Right lobe of liver (tissue), 6 donors: Measurements from ENCODE around the gene ZNF524. TPM values are rescaled to one million over a fixed set of nuclear protein-coding genes. Genes with fewer than 3 reads are reported as not detected.

Experiments used
- ATAC-seq, 4 donors: fragments of 200-7000 bp; cut with Tn5 transposase; one replicate each; pipeline ENCODE4 v1.9.1; 2020; ENCODE audit warnings: mild to moderate bottlenecking in 4 of 4, moderate library complexity in 4 of 4
- DNase-seq, 3 donors: peaks; one replicate each; pipeline ENCODE4 v3.0.0-alpha.2; 2020
- H3K27ac ChIP-seq, 3 donors: fragments of 200-600 bp; one replicate each; pipeline ENCODE4 v1.8.0; 2022
- H3K27me3 ChIP-seq, 2 donors: fragments of 200-600 bp; one replicate each; pipeline ENCODE4 v1.8.0; 2022
- H3K36me3 ChIP-seq, 4 donors: fragments of 200-600 bp; sonication (generic) in 1 of 4; one replicate each; pipeline versions ENCODE4 v1.5.1 to v1.8.0; 2017 to 2022; ENCODE audit warnings: control low read depth in 1 of 4
- H3K4me1 ChIP-seq, 4 donors: fragments of 200-600 bp; sonication (generic) in 1 of 4; one replicate each; pipeline versions ENCODE4 v1.5.1 to v1.8.0; 2017 to 2022; ENCODE audit warnings: control low read depth in 1 of 4
- H3K4me3 ChIP-seq, 3 donors: fragments of 200-600 bp; one replicate each; pipeline ENCODE4 v1.8.0; 2022
- H3K9me3 ChIP-seq, 4 donors: fragments of 200-600 bp; sonication (generic) in 1 of 4; one replicate each; pipeline versions ENCODE4 v1.5.1 to v1.8.0; 2017 to 2022; ENCODE audit warnings: control low read depth in 1 of 4
- CTCF ChIP-seq, 4 donors: fragments of 200-600 bp in 3 of 4; fragments of 450-650 bp in 1 of 4; IDR thresholded peaks; one replicate each; pipeline versions ENCODE4 v1.5.1 to v1.8.0; 2016 to 2022; ENCODE audit warnings: antibody characterized with exemption in 4 of 4, mild to moderate bottlenecking in 2 of 4
- POLR2A ChIP-seq: fragments of 450-650 bp; IDR thresholded peaks from one replicate; pipeline ENCODE4 v1.6.1; 2017; ENCODE audit warnings: antibody characterized with exemption, mild to moderate bottlenecking
- WGBS: methylation state at CpG from one replicate; pipeline ENCODE4 v1.1.6; 2018; ENCODE audit warnings: low coverage, low lambda C conversion rate; ENCODE audit not compliant: insufficient coverage; ENCODE audit errors: missing lambda C conversion rate; 5-methylcytosine and 5-hydroxymethylcytosine counted together
- intact Hi-C, 2 donors: fragments of 100-400 bp; cut with DNase I; formaldehyde crosslinking; loops; one replicate each; pipeline versions ENCODE4 v1.11.2 to v1.14.1; 2022
- total RNA-seq, 6 experiments: library from RNA; depleted of rRNA in 2 of 6; stranded (reverse); fragments of >200 nt in 2 of 6; fragmentation: NEBNext Ultra II Directional in 3 of 6; extraction: Animal tissue kit (Norgen Biotek cat#: 25700) in 3 of 6; gene quantifications; one replicate each; pipeline versions ENCODE4 v1.1.0 to v1.2.4, GENCODE V29; 2016 to 2023
- donor health status: DM: no; HTN: yes; CAD: no.
- donor health status: DM: no; HTN: no; CAD: no.
- donor health status: DM: no; HTN: no; CAD: no.
- donor health status: DM: no; HTN: yes; CAD: no.
- donor health status: DM: no; HTN: yes; CAD: no.

ZNF524 gene
- total RNA-seq, 6 experiments from 2014 or later: 8.2 to 21.0 (median 11.3) TPM

GRCh38 chr19:55637534-55637933, 37.4 kb downstream of the ZNF524 start:
- no peak for ATAC-seq
- Histone ChIP-seq H3K4me3 (no peak overlapping the region), H3K27me3 (no peaks in the 10 kb centered on the region), H3K4me1 (peaks cover 0 to 40% (median 20%) of the 10 kb centered on the region in 4 donors), H3K9me3 (no peaks in the 10 kb centered on the region), H3K36me3 (no peaks in the 10 kb centered on the region), H3K27ac (no peak overlapping the region)
- intact Hi-C loops: loop anchor here in 1 of 2 donors (5.0 kb wide), 1 partner anchor 170 kb away; no protein-coding TSS in a partner anchor
- TF ChIP-seq CTCF (IDR thresholded peaks at IDR 0.05) (no peak), POLR2A (no peak)
- peak in 1 of 3 donors; percentile 37 for DNase-seq
- WGBS: 69% methylated on average over 6 of the region's 11 CpGs

- H3K9me3 ChIP-seq: no peaks in the 10 kb centered on the region
- no peak overlapping the region for H3K27ac ChIP-seq
- 77% methylated on average over 4 of the region's 6 CpGs for WGBS
- H3K36me3 ChIP-seq: no peaks in the 10 kb centered on the region
- intact Hi-C loops: loop anchor here in 1 of 2 donors (5.0 kb wide), 1 partner anchor 168 kb away; no protein-coding TSS in a partner anchor
- H3K27me3 ChIP-seq: no peaks in the 10 kb centered on the region
- no peak overlapping the region for H3K4me3 ChIP-seq
- DNase-seq (no peak), ATAC-seq (no peak)
- peaks cover 0 to 47% (median 20%) of the 10 kb centered on the region in 4 donors for H3K4me1 ChIP-seq
- peak; percentile 10 to 30 (median 18) for TF ChIP-seq CTCF (IDR thresholded peaks at IDR 0.05)
- no peak for TF ChIP-seq POLR2A
Observed at GRCh38 chr19:55638864-55639359, 38.8 kb downstream of the ZNF524 start.

- H3K9me3 ChIP-seq: no peaks in the 10 kb centered on the region
- no peaks in the 10 kb centered on the region for H3K27me3 ChIP-seq
- TF ChIP-seq POLR2A: peak; percentile 20
- peak; percentile 40 to 63 (median 48) for TF ChIP-seq CTCF (IDR thresholded peaks at IDR 0.05)
- intact Hi-C loops: no loop called here
- H3K27ac ChIP-seq: peak overlapping the region; percentile 67 to 76 (median 73)
- 4% methylated on average over 7 of the region's 38 CpGs for WGBS
- H3K4me1 ChIP-seq: peaks cover 0 to 49% (median 18%) of the 10 kb centered on the region in 4 donors
- DNase-seq: peak; percentile 76 to 82 (median 77)
- H3K4me3 ChIP-seq: peak overlapping the region; percentile 74 to 85 (median 81)
- peak; percentile 39 to 55 (median 50) for ATAC-seq
- peaks cover 0 to 6% (median 0%) of the 10 kb centered on the region in 4 donors for H3K36me3 ChIP-seq
Observed at GRCh38 chr19:55640043-55640576, 40.0 kb downstream of the ZNF524 start.

DNA sequence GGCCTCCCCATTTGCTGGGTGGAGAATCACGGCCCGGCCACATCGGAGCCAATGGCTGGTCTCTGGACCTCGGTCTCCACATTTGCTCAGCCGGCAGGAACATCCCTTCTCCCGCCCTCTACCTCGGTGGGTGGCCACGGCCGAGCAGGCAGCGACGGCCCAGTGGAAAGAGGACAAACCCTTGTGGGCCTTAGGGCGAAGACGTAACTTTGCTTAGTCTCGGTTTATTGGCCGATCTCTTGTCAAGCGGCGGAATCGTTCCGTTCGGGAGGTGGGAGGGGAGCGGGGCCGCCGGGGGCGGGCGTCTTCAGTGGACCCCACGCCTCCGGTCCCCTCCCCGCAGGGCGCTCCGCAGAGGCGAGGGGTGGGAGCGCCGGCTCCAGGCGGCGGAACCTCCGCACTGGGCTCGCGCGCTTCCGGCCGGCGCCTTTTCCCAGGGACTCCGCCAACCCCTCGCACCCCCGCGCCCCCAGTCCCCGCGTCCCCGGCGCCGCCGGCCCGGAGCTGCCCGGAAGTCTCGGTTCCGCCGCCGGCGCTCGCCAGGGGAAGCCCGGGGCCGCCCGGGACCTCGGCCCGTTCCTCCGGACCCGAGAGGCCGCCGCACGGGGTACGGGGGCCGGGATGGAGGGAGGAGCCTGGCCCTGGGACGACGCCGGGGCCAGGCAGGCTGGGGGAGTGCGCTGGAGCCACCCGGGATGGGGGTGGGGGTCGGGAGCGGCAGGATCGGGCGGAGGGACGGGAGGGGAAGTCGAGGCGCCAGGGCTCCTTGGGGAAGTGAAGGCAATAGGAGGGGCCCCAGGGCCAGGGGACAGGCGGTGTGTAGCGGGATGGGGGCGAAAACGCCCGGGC, 40.7 kb downstream of the ZNF524 start, which contains the start of gene ZNF580:
Gene ZNF580 (plus strand): TSS at position 426 of the 849 bp plus-strand sequence. CDS start 1,507 bp downstream, outside the sequence.
- no peaks in the 10 kb centered on the region for H3K9me3 ChIP-seq
- TF ChIP-seq CTCF (IDR thresholded peaks at IDR 0.05): no peak
- peak; percentile 9 for TF ChIP-seq POLR2A
- peaks cover 0 to 45% (median 16%) of the 10 kb centered on the region in 4 donors for H3K4me1 ChIP-seq
- no peaks in the 10 kb centered on the region for H3K27me3 ChIP-seq
- H3K4me3 ChIP-seq: peak within 1 kb of the TSS; percentile 74 to 85 (median 81)
- intact Hi-C loops: no loop called here
- WGBS: 0% methylated on average over 21 of the region's 89 CpGs
- ATAC-seq: peak; percentile 57 to 72 (median 64)
- peaks cover 0 to 10% (median 0%) of the 10 kb centered on the region in 4 donors for H3K36me3 ChIP-seq
- peak within 1 kb of the TSS; percentile 67 to 76 (median 73) for H3K27ac ChIP-seq
- DNase-seq: peak; percentile 68 to 72 (median 72)
